Measurements from ENCODE around the gene TIGIT.

The TIGIT gene

DNA sequence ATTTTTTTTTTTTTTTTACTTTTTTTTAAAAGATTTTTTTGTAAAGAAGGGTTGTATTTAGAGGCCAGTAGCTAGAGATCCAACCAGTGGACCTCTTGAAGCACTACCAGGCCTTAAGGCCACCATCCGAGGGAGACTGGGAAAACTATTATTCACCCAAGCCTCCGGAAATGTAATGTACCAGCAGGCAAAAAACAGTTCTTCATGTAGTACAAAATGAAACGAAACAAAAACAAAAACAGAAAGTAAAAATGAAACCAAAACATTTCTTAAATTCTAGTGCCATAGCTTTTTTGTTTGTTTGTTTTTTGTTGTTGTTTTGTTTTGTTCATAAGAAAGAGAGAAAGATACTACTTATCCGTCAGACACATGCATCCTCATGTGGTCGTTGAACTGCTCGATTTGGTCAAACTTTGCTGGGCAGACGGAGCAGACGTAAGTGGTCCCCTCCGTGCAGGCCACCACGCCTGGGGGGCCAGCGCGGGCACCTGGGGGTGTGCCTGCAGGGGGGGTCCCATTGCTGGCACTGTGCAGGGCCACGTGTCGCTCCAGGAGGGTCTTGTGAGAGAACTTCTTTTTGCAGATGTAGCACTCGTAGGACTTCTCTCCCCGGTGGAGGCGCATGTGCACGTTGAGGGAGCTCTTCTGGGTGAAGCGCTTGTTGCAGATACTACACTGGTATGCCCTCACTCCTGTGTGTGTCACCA is 45.0 kb downstream of the TIGIT start:
- TF ChIP-seq, protein P1, sequence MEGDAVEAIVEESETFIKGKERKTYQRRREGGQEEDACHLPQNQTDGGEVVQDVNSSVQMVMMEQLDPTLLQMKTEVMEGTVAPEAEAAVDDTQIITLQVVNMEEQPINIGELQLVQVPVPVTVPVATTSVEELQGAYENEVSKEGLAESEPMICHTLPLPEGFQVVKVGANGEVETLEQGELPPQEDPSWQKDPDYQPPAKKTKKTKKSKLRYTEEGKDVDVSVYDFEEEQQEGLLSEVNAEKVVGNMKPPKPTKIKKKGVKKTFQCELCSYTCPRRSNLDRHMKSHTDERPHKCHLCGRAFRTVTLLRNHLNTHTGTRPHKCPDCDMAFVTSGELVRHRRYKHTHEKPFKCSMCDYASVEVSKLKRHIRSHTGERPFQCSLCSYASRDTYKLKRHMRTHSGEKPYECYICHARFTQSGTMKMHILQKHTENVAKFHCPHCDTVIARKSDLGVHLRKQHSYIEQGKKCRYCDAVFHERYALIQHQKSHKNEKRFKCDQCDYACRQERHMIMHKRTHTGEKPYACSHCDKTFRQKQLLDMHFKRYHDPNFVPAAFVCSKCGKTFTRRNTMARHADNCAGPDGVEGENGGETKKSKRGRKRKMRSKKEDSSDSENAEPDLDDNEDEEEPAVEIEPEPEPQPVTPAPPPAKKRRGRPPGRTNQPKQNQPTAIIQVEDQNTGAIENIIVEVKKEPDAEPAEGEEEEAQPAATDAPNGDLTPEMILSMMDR (IDR thresholded peaks at IDR 0.05; ENCODE audit: control insufficient read depth, insufficient read depth, low read depth, low read length, missing control alignments) = no peak
- H3K4me3 ChIP-seq (ENCODE audit: control insufficient read depth, low read depth, low read length) = no peak overlapping the region
- no peak for DNase-seq (ENCODE audit: low read depth)

DNA sequence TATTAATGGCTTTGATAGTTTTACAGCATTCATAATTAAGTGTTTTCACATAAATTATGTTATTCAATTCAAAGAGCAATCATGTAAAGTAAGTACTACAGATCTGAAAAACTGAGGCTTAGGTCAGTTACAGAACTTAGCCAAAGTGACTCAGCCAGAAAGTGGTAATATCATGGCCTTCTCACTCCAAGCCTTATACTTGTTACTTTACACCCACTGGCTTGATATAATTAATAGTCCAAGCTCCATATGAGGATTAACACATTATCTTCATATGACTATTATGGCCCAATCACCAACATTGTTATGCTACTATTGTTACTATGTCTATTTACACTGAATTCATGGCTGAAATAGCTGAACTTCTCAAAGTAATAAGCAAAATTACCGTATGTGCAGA is 50.7 kb downstream of the TIGIT start:
- no peak overlapping the region for H3K4me3 ChIP-seq (ENCODE audit: control insufficient read depth, low read depth, low read length)
- TF ChIP-seq, protein P1 (IDR thresholded peaks at IDR 0.05; ENCODE audit: control insufficient read depth, insufficient read depth, low read depth, low read length, missing control alignments) = no peak
- DNase-seq (ENCODE audit: low read depth) = no peak

DNA sequence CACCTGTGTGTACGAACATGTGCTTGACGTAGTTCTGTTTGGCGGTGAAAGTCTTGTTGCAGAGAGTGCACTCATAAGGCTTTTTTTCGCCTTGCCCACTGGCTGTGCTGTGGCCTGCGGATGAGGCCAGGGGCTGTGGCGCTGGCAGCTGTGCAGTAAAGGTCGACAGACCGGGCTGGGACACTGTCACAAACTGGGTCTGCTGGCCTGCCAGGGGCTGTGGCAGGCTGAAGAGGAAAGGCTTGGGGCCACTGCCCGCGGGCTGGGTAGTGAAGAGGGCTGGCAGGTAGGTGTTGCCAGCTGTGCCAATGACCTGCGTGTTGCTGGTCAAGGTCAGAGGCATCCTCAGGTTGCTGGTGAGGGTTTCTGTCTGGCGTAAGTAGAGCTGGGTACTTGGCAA is 56.4 kb downstream of the TIGIT start:
- TF ChIP-seq, protein P1 (IDR thresholded peaks at IDR 0.05; ENCODE audit: control insufficient read depth, insufficient read depth, low read depth, low read length, missing control alignments) = no peak
- no peak overlapping the region for H3K4me3 ChIP-seq (ENCODE audit: control insufficient read depth, low read depth, low read length)
- DNase-seq (ENCODE audit: low read depth) = no peak

DNA sequence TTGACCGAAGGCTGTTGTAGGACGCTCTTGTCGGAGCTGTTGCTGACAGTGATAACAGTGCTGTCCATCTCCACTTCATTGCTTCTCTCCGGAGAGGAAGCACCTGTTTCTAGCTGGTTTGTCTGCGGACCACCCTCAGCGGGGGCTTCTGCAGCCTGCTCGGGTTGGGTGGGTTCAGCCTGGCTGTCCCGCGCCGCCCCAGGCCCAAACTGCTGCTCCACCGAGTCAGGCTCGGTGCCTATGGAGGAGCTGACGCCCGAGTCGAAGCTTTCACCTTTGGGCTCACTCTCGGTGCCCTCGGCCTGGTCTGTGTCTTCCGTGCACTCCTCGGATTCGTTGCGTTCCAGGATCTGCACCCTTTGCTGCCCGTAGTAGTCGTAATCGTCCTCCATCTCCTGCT is 56.9 kb downstream of the TIGIT start:
- TF ChIP-seq, protein P1 (IDR thresholded peaks at IDR 0.05; ENCODE audit: control insufficient read depth, insufficient read depth, low read depth, low read length, missing control alignments) = no peak
- no peak overlapping the region for H3K4me3 ChIP-seq (ENCODE audit: control insufficient read depth, low read depth, low read length)
- DNase-seq (ENCODE audit: low read depth) = no peak

DNA sequence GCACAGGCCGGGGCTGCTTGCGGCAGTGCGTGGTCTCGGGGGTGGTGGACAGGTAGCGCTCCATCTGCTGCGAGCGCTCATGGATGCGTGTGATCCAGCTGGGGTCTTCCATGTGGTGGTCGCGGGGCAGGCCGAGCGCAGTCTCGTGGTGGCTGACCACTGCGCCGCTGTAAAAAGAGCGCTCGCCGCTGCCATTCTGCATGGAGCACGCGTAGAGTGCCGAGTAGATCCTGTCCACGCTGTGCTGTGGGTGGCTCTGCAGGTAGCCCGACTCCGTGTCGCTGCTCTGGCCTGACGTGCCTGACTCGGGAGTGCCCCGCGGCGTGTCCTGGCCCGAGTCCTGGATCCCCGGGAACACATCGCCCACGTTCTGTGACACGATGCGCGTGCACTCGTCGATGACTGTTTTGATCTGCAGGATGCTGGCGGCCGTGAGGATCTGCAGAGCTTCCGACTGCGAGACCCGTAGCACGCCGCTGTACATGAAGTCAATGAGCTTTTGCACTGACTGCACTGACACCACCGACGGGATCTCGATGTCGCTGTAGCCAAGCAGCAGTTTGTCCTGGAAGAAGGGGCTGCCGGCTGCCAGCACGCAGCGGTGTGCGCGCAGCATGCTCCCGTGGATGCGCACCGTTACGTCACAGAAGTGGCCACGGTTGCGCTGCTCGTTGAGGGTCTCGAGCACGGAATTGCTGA is 57.4 kb downstream of the TIGIT start:
- no peak for DNase-seq (ENCODE audit: low read depth)
- H3K4me3 ChIP-seq (ENCODE audit: control insufficient read depth, low read depth, low read length) = no peak overlapping the region
- TF ChIP-seq, protein P1 (IDR thresholded peaks at IDR 0.05; ENCODE audit: control insufficient read depth, insufficient read depth, low read depth, low read length, missing control alignments) = no peak

DNA sequence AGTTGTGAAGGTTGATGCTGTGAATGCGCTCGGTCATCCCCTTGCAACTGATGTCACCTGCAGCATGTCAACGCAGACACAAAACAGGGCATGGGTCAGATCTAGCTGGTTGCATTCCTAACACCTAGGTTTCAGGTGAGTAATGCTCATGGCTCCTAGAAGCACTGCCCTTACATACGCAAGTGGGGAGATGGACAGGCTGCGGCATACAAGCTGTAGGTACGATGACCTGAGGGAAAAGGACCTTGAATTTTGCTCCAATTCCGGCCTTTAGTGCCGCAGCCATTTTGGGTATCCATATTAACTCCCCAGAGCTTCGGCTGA is 58.0 kb downstream of the TIGIT start:
- no peak for DNase-seq (ENCODE audit: low read depth)
- TF ChIP-seq, protein P1 (IDR thresholded peaks at IDR 0.05; ENCODE audit: control insufficient read depth, insufficient read depth, low read depth, low read length, missing control alignments) = no peak
- H3K4me3 ChIP-seq (ENCODE audit: control insufficient read depth, low read depth, low read length) = no peak overlapping the region

Measured in AG09309 (cell line).